Kidney glomerular epithelial cell (primary cell): Measurements from ENCODE around the gene CEP350.
"Not testable (repeated sequence)": the region's sequence is repeated elsewhere in the genome, so short reads cannot be mapped to it uniquely, and the experiment has no call there.

Experiments
- DNase-seq: peaks from one replicate; lab custom pipeline; 2025; lab: John Stamatoyannopoulos, UW

The CEP350 gene

GRCh38 chr1:179984942-179985341, 30.3 kb downstream of the CEP350 start:
- no peak for DNase-seq

GRCh38 chr1:179990847-179991246, 36.2 kb downstream of the CEP350 start:
- no peak for DNase-seq

GRCh38 chr1:179995576-179995975, 41.0 kb downstream of the CEP350 start:
- no peak for DNase-seq

GRCh38 chr1:179996099-179996498, 41.5 kb downstream of the CEP350 start:
- DNase-seq: no peak

DNA sequence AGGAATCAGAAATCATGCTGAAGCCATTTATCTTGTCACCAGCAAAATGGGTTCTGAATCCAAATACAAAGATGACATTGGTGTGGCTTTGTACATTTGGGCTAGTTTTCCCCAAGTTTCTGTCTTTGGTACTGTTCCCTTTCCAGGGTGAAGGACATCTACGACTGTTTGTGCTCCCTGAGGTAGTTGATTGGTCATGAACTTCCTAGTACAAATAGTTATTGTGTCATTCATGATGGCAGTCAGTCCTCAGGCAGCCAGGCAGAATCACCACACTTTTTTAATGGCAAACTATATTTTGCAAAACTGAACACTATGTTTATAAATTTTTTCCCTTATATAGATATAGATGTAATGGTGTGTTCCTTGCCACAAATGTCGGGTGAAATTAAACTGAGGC, 46.0 kb downstream of the CEP350 start:
- no peak for DNase-seq

GRCh38 chr1:180002437-180002836, 47.8 kb downstream of the CEP350 start:
- DNase-seq: no peak

- DNase-seq: no peak
Measured at GRCh38 chr1:180003026-180003695, 48.6 kb downstream of the CEP350 start.

- not testable (repeated sequence) for DNase-seq
Measured at GRCh38 chr1:180006762-180007161, 52.2 kb downstream of the CEP350 start.

GRCh38 chr1:180020017-180020416, 65.4 kb downstream of the CEP350 start:
- DNase-seq: no peak

DNA sequence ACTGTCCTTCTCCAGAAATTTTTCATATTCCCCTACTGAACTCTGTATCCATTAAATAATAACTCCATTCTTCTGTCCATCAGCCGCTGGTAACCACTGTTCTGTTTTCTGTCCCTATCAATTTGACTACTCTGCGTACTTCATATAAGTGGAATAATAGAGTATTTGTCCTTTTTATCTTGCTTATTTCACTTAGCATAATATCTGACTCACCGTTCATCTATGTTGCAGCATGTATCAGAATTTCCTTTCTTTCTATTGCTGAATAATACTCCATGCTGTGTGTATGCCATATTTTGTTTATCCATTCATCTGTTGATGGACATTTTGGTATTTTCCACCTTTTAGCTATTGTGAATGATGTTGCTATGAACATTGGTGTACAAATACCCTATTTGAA, 71.9 kb downstream of the CEP350 start:
- no peak for DNase-seq

GRCh38 chr1:180027949-180028445, 73.4 kb downstream of the CEP350 start:
- DNase-seq: peak; percentile 10

DNA sequence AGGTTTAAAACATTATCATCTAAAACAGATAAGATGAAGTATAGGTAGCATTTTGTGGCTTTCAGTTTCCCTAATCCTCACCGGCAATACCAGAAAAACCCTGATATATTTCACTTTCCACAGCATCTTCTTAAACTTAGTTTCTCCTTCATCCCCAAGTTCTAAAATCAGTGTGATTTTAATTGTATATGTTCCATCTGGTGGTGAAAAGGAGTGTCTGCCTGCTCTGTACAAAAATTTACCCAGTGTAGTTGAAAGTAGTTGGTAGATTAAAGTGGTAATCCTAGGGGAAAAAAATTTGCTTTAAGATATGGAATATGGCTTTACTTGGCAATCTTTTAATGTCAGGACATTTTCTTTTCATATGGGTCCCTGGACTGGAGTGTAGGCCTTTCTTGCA, 74.3 kb downstream of the CEP350 start:
- no peak for DNase-seq

DNA sequence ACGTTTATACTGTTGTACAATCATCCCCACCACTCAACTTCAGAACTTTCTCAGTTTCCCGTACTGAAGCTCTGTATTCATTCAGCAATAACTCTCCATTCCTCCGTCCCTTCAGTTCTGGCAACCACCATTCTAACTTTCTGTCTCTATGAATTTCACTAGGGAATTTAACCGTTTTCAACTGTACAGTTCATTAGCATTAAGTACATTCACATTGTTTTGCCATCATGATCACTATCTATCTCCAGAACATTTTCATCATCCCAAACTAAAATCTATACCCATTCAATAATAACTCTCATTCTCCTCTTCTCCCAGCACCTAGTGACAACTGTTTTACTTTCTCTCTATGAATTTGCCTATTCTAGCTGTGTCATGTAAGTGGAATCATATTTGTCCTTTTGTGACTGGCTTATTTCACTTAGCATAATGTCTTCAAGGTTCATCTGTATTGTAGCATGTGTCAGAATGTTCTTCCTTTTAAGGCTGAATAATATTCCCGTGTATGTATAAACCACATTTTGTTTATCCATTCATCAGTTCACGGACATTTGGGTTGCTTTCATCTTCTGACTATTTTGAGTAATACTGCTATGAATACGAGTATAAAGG, 75.0 kb downstream of the CEP350 start:
- no peak for DNase-seq

DNA sequence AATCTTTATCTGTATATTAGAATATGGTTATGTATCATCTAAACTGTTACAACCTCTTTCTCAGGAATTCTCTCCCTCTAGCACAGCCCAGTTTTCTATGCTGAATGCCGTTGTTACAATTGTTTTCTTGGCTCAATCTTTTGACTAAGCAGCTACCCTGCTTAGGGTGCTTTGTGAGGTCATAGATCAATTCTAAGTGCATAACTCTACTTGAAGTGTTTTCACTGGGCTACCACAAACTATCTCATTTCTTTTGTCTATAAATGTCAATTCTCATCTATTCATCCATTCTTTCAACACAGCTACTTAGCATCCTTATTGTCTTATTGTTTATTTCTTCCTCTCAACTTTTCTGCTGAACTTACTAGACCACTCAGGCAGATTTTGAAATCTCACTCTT, 77.1 kb downstream of the CEP350 start:
- no peak for DNase-seq

DNA sequence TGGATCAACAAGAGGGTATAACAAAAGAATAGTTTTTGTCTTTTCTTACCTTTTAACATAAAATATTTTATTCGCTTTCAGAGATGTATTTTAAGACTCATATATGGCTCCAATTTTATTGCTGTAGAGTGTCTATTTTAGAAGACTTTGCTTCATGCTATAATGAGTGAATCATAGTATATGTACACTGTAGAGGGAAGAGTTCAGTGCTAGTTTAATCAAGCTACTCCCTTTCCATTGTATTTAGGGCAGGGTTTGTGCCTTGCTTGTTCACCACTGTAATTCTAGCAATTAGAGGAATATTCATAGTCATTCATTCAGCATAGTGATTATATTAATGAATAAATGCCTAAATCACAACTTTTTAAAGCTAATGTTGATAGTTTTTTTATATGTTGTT, 78.8 kb downstream of the CEP350 start:
- no peak for DNase-seq

DNA sequence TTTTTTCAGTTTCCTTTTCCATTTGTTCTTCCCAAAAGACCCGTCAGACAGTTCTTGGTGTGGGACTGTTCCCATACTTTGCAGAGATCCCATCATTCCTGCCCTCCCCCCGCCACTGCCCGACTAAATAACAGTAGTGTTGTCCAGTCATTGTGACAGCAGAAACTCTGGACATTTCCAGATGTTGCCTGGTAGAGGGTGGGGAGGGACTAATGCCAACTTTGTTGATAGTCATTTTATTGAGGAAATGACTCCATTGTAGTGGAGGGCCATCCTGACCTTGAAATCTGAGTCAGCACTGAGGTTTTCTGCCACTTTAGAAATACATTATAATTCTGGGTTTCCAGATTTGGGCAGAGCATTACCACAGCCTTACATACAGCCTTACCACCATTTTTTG, 85.4 kb downstream of the CEP350 start:
- DNase-seq: no peak

DNA sequence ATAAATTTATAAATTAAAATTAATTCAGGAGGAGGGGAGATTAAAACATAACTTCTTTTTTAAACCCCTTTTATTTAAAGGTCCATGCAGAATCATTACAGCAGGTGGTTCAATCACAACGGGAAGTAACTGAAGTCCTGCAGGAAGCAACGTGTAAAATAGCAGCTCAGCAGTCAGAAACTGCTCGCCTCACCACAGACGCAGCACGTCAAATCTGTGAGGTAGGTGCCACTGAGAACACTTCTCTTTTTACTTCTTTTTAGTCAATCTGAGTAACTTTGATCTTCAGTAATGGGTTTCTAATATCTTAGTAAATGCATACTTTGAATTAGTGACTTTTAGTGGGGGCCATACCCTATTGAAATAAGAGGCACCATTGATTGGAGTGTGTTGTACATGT, 87.0 kb downstream of the CEP350 start:
- DNase-seq: no peak

- no peak for DNase-seq
Measured at GRCh38 chr1:180042988-180043622, 88.5 kb downstream of the CEP350 start.

- DNase-seq: no peak
Measured at GRCh38 chr1:180043785-180044184, 89.2 kb downstream of the CEP350 start.

DNA sequence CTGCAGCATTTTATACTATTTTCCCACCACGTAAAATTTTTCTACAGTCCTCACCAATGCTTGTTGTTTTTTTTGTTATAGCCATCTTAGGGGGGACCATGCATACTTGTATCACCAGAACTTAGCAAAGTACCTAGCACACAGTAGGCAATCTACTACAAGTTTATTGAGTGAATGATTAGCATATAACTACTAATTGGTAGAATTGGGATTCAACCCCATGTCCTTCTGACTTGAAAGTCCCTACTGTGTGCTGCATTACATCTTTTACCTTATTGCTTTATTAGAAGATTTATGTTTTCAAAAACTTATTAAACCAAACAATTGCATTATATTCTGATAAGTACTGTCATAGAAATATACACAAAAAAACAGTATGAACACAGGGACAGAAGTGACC, 92.1 kb downstream of the CEP350 start:
- DNase-seq: no peak

DNA sequence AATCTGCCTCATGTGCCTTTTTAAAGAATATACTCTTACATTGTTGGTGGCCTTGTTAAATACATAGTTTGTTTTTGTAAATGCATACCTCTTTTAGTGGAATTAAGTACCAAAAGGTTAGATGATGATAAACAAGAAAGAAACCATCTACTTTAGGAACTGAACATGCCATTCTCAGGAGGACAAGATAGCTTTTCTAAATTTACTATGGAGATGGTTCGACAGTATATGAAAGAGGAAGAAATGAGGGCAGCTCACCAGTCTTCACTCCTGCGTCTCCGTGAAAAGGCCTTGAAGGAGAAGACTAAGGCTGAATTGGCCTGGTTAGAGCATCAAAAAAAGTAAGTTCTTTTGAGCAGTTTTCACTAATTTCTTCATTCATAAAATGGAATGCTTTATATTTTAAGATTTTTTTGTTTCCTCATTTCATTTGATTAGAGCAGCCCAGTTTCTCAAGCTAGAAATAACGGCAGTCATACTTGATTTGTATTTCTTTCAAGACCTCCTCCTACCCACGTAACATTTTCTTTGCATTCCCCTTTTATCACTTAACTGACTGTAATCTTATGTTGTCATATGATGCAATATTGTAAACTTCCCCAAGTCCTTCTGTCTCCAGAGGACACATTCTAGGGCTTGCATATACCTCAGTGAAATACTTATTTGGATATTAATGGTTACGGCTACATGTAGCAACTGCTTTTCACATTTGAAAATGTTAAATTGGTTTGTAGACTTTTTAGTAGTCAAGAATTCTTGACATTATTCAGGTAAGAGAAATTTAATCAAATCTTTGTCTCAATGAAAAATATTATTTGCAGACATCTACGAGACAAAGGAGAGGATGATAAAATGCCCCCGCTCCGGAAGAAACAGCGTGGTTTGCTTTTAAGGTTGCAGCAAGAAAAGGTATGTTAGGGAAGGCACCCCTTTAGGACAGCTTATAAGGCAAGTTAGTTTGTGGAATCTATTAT, 99.3 kb downstream of the CEP350 start:
- DNase-seq: no peak

- no peak for DNase-seq
Measured at GRCh38 chr1:180057883-180058396, 103.3 kb downstream of the CEP350 start.
